Measurements from ENCODE around the gene BICDL1. TPM values are rescaled to one million over a fixed set of nuclear protein-coding genes. Genes with fewer than 3 reads are reported as not detected.

Gene BICDL1
- total RNA-seq, 1 experiment from 2014 or later = 14.4 TPM

DNA sequence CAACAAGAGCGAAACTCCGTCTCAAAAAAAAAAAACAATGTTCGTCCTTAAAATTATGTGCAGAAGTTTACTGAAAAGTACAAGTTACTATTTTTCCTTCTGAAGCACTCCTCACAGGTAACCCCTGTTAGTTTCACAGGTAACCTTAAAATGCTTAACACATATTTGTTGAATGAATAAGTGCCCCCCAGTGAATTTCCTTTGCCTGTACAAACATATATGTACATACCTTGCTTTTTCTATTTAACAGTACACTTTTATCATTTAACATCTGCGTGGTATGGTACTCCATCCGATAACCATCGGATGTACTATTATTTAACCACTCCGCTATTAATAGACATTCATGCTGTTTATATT lies 128.9 kb downstream of the BICDL1 start:
- peak in 1 of 2 experiments; percentile 48 for DNase-seq
- CTCF ChIA-PET = interaction anchor here (0.6 kb wide), 1 partner anchor 9 kb away, joined by 4 read pairs; no protein-coding TSS in a partner anchor
- Histone ChIP-seq H3K36me3 (ENCODE audit: low read depth) (no peaks in the 10 kb centered on the region), H3F3A (ENCODE audit: insufficient read depth, low read depth) (peaks cover 33% of the 10 kb centered on the region), H4K20me1 (ENCODE audit: insufficient read depth) (peaks cover 11% of the 10 kb centered on the region), H2AFZ (no peak overlapping the region), H3K79me2 (ENCODE audit: low read depth) (peaks cover 43% of the 10 kb centered on the region), H3K9me3 (ENCODE audit: insufficient read depth, low read depth) (no peaks in the 10 kb centered on the region), H3K9me2 (ENCODE audit: insufficient read depth) (no peaks in the 10 kb centered on the region), H3K27ac (peak overlapping the region; percentile 69), H3K4me3 (peak overlapping the region; percentile 85), H3K4me2 (peak overlapping the region; percentile 97), H3K27me3 (ENCODE audit: insufficient read depth, low read depth) (no peaks in the 10 kb centered on the region), H3K4me1 (replicated peaks; ENCODE audit: insufficient read depth) (peaks cover 28% of the 10 kb centered on the region)
- intact Hi-C loops (cut with micrococcal nuclease; ENCODE audit: unreplicated experiment) = loop anchor here (5.0 kb wide), 1 partner anchor 174 kb away; the partner anchor contains the start of genes RNU4-1 and RNU4-2
- no peak for TF ChIP-seq EZH2 (IDR thresholded peaks at IDR 0.05; ENCODE audit: low read depth)
- TF ChIP-seq CTCF (conservative IDR thresholded peaks at IDR 0.05) = no peak
- BruUV-seq (replicated peaks) = no TSS peak
- POLR2A ChIA-PET (ENCODE audit: unreplicated experiment) = interaction anchor here (0.6 to 1.2 kb wide), 4 partner anchors 83 to 177 kb away, joined by 4 to 9 read pairs (median 6); partner anchors contain the start of genes RNU4-2 and RPLP0

DNA sequence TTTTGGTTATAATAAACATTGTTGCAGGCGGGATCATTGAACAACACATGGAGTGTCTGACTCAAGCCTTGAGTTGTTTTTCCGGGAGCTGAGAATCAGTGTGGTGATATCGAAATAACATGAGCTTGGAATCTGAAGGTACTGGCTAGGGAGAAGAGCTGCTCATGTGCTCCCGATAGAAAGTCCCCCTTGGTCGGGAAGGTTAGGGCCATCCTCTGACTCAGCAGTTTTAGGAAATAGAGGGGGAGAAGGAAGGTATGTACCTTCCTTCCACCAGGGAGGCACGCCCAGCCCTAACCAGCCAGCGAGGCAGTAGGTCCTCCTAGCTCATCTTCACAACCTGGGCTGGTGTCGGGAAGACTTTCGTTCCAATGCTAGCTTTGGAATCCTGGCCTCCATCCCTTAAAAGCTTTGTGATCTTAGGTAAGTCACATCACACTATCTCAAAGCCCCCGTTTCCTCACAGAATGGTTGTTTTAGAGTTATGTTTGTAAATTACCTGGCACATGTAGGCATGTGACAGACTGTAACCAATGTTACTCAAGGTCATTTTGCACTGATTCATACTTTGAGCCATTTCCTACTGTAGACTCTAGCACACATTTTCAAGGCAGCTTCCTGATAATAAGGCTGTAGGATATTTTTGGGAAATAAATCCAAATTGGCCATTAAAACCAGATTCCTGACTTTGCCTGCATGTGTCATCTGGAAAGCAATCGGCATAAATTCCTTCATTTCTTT lies 129.5 kb downstream of the BICDL1 start:
- DNase-seq = peak; percentile 48 to 67
- Histone ChIP-seq H3K27me3 (ENCODE audit: insufficient read depth, low read depth) (no peaks in the 10 kb centered on the region), H3K79me2 (ENCODE audit: low read depth) (peaks cover 38% of the 10 kb centered on the region), H3K9me2 (ENCODE audit: insufficient read depth) (no peaks in the 10 kb centered on the region), H3K4me3 (peak overlapping the region; percentile 85), H3K4me1 (replicated peaks; ENCODE audit: insufficient read depth) (peaks cover 33% of the 10 kb centered on the region), H2AFZ (no peak overlapping the region; the same call in 1 of the 2 replicates), H3K36me3 (ENCODE audit: low read depth) (no peaks in the 10 kb centered on the region), H4K20me1 (ENCODE audit: insufficient read depth) (peaks cover 11% of the 10 kb centered on the region), H3K9me3 (ENCODE audit: insufficient read depth, low read depth) (no peaks in the 10 kb centered on the region), H3F3A (ENCODE audit: insufficient read depth, low read depth) (peaks cover 38% of the 10 kb centered on the region), H3K4me2 (peak overlapping the region; percentile 97), H3K27ac (peak overlapping the region; percentile 69)
- POLR2A ChIA-PET (ENCODE audit: unreplicated experiment) = interaction anchor here (0.6 to 1.2 kb wide), 4 partner anchors 82 to 394 kb away, joined by 4 to 9 read pairs (median 6); partner anchors contain the start of genes RNU4-2 and RPLP0
- intact Hi-C loops (cut with micrococcal nuclease; ENCODE audit: unreplicated experiment) = loop anchor here (5.0 kb wide), 1 partner anchor 174 kb away; the partner anchor contains the start of genes RNU4-1 and RNU4-2
- CTCF ChIA-PET = interaction anchor here (0.6 kb wide), 1 partner anchor 8 kb away, joined by 4 read pairs; no protein-coding TSS in a partner anchor
- no TSS peak for BruUV-seq (replicated peaks)
- TF ChIP-seq EZH2 (IDR thresholded peaks at IDR 0.05; ENCODE audit: low read depth) (no peak), CTCF (conservative IDR thresholded peaks at IDR 0.05) (no peak)

DNA sequence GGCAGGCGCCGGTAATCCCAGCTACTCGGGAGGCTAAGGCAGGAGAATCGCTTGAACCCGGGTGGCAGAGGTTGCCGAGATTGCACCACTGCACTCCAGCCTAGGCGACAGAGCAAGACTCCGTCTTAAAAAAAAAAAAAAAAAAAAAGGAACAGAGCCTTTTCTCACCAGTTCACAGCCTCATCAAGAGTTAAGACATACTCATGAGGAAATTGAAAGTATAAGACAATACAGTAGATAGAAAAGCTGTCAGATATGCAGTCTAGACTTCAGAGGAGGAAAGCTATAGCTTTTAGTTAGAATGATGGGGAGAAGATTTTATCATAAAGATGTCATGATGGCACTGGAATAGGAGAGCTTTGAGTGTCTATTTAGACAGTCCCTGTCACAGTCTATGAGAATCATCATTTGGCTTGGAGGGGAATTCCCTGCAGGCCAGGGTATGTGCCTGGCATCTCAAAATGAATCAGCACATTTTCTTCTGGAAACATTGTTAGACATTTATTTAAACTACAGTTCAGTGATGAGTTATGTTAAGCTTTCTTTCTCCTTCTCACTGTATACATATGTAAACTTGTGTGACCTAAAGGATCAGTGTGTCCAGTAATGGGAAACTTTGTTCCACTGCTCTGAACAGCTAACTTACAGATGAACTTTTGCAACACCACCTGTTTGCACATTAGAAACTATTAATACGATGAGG lies 130.4 kb downstream of the BICDL1 start:
- CTCF ChIA-PET = interaction anchor here (0.6 kb wide), 1 partner anchor 82 kb away, joined by 3 read pairs; no protein-coding TSS in a partner anchor
- H3K27me3 ChIP-seq (ENCODE audit: insufficient read depth, low read depth) = no peaks in the 10 kb centered on the region
- no peaks in the 10 kb centered on the region for H3K36me3 ChIP-seq (ENCODE audit: low read depth)
- BruUV-seq (replicated peaks) = no TSS peak
- H4K20me1 ChIP-seq (ENCODE audit: insufficient read depth) = peaks cover 11% of the 10 kb centered on the region
- H3K9me2 ChIP-seq (ENCODE audit: insufficient read depth) = no peaks in the 10 kb centered on the region
- peaks cover 38% of the 10 kb centered on the region for H3K4me1 ChIP-seq (replicated peaks; ENCODE audit: insufficient read depth)
- peak overlapping the region; percentile 69 for H3K27ac ChIP-seq
- POLR2A ChIA-PET (ENCODE audit: unreplicated experiment) = interaction anchor here (0.6 to 0.7 kb wide), 2 partner anchors 173 to 1182 kb away, joined by 3 read pairs; no protein-coding TSS in a partner anchor
- no peak for DNase-seq
- H3K79me2 ChIP-seq (ENCODE audit: low read depth) = peaks cover 28% of the 10 kb centered on the region
- peak overlapping the region; percentile 97 for H3K4me2 ChIP-seq
- H2AFZ ChIP-seq = no peak overlapping the region
- no peaks in the 10 kb centered on the region for H3K9me3 ChIP-seq (ENCODE audit: insufficient read depth, low read depth)
- TF ChIP-seq EZH2 (IDR thresholded peaks at IDR 0.05; ENCODE audit: low read depth) (no peak), CTCF (conservative IDR thresholded peaks at IDR 0.05) (no peak)
- intact Hi-C loops (cut with micrococcal nuclease; ENCODE audit: unreplicated experiment) = loop anchor here (5.0 kb wide), 1 partner anchor 173 kb away; the partner anchor contains the start of genes RNU4-1 and RNU4-2
- peaks cover 48% of the 10 kb centered on the region for H3F3A ChIP-seq (ENCODE audit: insufficient read depth, low read depth)
- peak overlapping the region; percentile 85; the same call in 1 of the 2 replicates for H3K4me3 ChIP-seq

Measured in PC-9 (cell line).